Esophagus squamous epithelium (tissue), 5 donors: ENCODE data around the gene CBLB. TPM values are rescaled to one million over a fixed set of nuclear protein-coding genes. Genes with fewer than 3 reads are reported as not detected.

Source experiments
- DNase-seq: peaks from one replicate; lab custom pipeline; 2025; lab: John Stamatoyannopoulos, UW
- H3K27ac ChIP-seq, 4 donors: fragments of 200-600 bp; sonication (generic); one replicate each; pipeline ENCODE4 v1.5.1; 2016 to 2019; ENCODE audit warnings: mild to moderate bottlenecking in 1 of 4
- H3K27me3 ChIP-seq, 4 donors: fragments of 200-600 bp; sonication (generic); 1 replicate in 3 of 4; 2 replicates in 1 of 4; pipeline versions ENCODE4 v1.5.1 to v1.6.0; 2017 to 2021; ENCODE audit warnings: antibody characterized with exemption in 1 of 4
- H3K36me3 ChIP-seq, 3 donors: fragments of 200-600 bp; sonication (generic); one replicate each; pipeline ENCODE4 v1.5.1; 2016 to 2019
- H3K4me1 ChIP-seq, 3 donors: fragments of 200-600 bp; sonication (generic); one replicate each; pipeline ENCODE4 v1.5.1; 2017 to 2019
- H3K4me3 ChIP-seq, 4 donors: fragments of 200-600 bp; sonication (generic); 1 replicate in 3 of 4; 2 replicates in 1 of 4; pipeline ENCODE4 v1.5.1; 2016 to 2019; ENCODE audit warnings: mild to moderate bottlenecking in 2 of 4, moderate library complexity in 1 of 4
- H3K9me3 ChIP-seq, 3 donors: fragments of 200-600 bp; sonication (generic); one replicate each; pipeline ENCODE4 v1.5.1; 2016 to 2019
- POLR2A ChIP-seq, 4 donors: fragments of 450-650 bp; IDR thresholded peaks; one replicate each; pipeline ENCODE4 v1.6.1; 2017; ENCODE audit warnings: antibody characterized with exemption in 4 of 4, mild to moderate bottlenecking in 4 of 4, moderate library complexity in 3 of 4
- WGBS, 2 donors: methylation state at CpG; one replicate each; pipeline ENCODE4 v1.1.5; 2018; 5-methylcytosine and 5-hydroxymethylcytosine counted together
- intact Hi-C: fragments of 100-400 bp; cut with DNase I; formaldehyde crosslinking; loops from one replicate; pipeline ENCODE4 v1.15.0; 2022
- total RNA-seq, 4 donors: library from RNA; depleted of rRNA; stranded (reverse); fragments of >200 nt; gene quantifications; one replicate each; pipeline ENCODE4 v1.1.0, GENCODE V29; 2016
- TF ChIP-seq, protein P1 (sequence below), 6 experiments: fragments of 450-650 bp in 4 of 6; fragments of 200-600 bp in 2 of 6; sonication (generic) in 2 of 6; IDR thresholded peaks; one replicate each; pipeline ENCODE4 v1.5.1; 2016 to 2019; ENCODE audit warnings: antibody characterized with exemption in 6 of 6, mild to moderate bottlenecking in 4 of 6, moderate library complexity in 4 of 6
- donor health status: DM: yes; HTN: yes; CAD: no.

Gene CBLB
- total RNA-seq, 4 donors from 2014 or later = 6.7 to 29.4 (median 19.6) TPM

DNA sequence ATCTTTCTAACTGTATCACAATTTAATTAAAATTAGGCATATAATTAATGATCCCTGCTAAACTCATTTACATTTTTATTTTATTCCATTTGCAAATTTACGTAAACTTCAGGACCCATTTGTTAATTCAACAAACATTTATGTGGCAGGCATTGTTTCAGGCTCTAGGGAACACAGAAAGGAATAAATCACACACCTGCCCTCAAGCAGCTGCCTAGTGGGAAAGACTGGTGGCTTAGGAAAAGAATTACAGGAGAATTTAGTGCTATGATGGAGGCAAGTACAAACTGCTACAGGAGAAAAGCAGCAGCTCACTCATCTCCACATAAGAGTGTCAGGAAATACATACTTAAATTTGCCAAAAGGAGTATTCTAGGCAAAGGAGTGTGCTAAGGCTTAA is 11.2 kb downstream of the CBLB start:
- 80 to 93% methylated on average over 1 of the region's 1 CpG for WGBS, 2 donors
- no peak for DNase-seq
- Histone ChIP-seq H3K27me3 (no peaks in the 10 kb centered on the region), H3K4me3 (no peak overlapping the region), H3K27ac (no peak overlapping the region), H3K4me1 (peaks cover 0 to 29% (median 0%) of the 10 kb centered on the region in 3 donors), H3K9me3 (no peaks in the 10 kb centered on the region), H3K36me3 (peaks cover 0 to 59% (median 4%) of the 10 kb centered on the region in 3 donors)
- TF ChIP-seq, protein P1, sequence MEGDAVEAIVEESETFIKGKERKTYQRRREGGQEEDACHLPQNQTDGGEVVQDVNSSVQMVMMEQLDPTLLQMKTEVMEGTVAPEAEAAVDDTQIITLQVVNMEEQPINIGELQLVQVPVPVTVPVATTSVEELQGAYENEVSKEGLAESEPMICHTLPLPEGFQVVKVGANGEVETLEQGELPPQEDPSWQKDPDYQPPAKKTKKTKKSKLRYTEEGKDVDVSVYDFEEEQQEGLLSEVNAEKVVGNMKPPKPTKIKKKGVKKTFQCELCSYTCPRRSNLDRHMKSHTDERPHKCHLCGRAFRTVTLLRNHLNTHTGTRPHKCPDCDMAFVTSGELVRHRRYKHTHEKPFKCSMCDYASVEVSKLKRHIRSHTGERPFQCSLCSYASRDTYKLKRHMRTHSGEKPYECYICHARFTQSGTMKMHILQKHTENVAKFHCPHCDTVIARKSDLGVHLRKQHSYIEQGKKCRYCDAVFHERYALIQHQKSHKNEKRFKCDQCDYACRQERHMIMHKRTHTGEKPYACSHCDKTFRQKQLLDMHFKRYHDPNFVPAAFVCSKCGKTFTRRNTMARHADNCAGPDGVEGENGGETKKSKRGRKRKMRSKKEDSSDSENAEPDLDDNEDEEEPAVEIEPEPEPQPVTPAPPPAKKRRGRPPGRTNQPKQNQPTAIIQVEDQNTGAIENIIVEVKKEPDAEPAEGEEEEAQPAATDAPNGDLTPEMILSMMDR (IDR thresholded peaks at IDR 0.05) = no peak
- intact Hi-C loops = no loop called here

DNA sequence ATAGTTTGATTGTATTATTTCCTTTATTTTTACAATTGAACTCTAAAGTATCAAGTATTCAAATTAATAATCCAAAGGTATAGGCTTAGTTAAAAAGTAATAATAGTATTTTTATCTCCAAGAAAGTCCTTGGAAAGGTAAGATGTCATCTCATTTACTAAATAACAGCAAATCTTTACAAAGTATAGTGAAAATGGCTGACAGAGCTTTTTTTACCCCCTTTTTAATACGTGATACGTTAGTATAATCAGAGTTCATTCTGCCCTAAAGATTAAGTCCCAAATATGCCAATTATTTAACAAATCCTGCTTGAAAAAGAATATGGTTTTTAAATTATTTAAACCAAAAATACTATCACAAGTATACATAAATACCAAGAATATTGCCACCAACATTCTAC is 12.2 kb downstream of the CBLB start:
- no peak for DNase-seq
- Histone ChIP-seq H3K27me3 (no peaks in the 10 kb centered on the region), H3K4me1 (peaks cover 0 to 25% (median 0%) of the 10 kb centered on the region in 3 donors), H3K36me3 (peaks cover 0 to 69% (median 6%) of the 10 kb centered on the region in 3 donors), H3K9me3 (no peaks in the 10 kb centered on the region), H3K4me3 (no peak overlapping the region), H3K27ac (no peak overlapping the region)
- no peak for TF ChIP-seq POLR2A (IDR thresholded peaks at IDR 0.05)
- TF ChIP-seq, protein P1 (IDR thresholded peaks at IDR 0.05) = no peak
- intact Hi-C loops = no loop called here
- WGBS, 2 donors = 100% methylated on average over 2 of the region's 2 CpGs

DNA sequence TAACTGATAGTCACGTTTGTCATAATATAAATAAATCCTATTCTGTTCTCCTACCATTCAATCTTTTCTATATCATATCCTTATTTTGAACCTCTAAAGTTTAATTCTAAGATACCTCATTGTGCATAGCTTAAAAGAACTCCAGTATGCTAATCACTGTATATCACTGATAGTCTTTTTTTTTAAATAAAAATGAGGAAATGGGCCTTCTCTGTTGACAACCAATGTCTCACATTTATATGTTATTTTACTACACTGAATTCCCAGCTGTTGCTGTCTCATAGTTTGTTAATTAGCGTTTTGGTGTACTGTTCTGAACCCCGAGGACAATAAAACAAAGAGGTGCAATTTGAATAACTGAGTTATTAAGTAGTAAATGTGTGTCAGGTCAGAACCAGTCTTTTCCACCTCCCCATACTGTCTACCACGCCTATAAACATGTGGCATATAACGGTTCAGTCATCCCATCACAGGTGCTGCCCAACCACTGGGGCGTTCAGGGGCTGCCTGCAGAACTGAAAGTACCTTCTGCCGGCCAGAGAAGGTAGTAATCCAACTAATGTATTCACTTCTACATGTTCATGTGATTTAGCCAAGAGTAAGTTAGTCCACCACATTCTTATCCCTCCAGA is 14.9 kb downstream of the CBLB start:
- DNase-seq = no peak
- Histone ChIP-seq H3K36me3 (peaks cover 0 to 63% (median 6%) of the 10 kb centered on the region in 3 donors), H3K4me3 (no peak overlapping the region), H3K9me3 (no peaks in the 10 kb centered on the region), H3K27me3 (no peaks in the 10 kb centered on the region), H3K27ac (no peak overlapping the region), H3K4me1 (peaks cover 0 to 10% (median 0%) of the 10 kb centered on the region in 3 donors)
- 80 to 89% methylated on average over 7 of the region's 7 CpGs for WGBS, 2 donors
- TF ChIP-seq, protein P1 (IDR thresholded peaks at IDR 0.05) = no peak
- no peak for TF ChIP-seq POLR2A (IDR thresholded peaks at IDR 0.05)
- intact Hi-C loops = no loop called here

DNA sequence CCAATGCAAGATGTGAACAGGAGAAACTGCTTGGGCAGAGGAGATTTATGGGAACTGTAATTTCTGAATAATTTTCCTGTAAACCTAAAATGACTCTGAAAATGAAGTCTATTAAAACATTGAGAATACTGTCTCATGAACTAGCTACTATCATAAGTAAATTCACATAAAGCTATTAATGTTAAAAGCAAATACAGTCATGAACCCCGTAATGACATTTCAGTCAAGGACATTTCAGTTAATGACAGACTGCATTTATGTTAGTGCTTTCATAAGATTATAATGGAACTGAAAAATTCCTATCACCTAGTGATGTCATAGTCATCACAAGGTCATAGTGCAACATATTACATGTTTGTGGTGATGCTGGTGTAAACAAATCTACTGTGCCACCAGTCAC is 17.2 kb downstream of the CBLB start:
- H3K27me3 ChIP-seq = no peaks in the 10 kb centered on the region
- H3K36me3 ChIP-seq = peaks cover 0 to 49% (median 6%) of the 10 kb centered on the region in 3 donors
- intact Hi-C loops = no loop called here
- TF ChIP-seq POLR2A (IDR thresholded peaks at IDR 0.05) = no peak
- TF ChIP-seq, protein P1 (IDR thresholded peaks at IDR 0.05) = no peak
- H3K27ac ChIP-seq = no peak overlapping the region
- DNase-seq = no peak
- no peak overlapping the region for H3K4me3 ChIP-seq
- H3K4me1 ChIP-seq = peaks cover 0 to 16% (median 8%) of the 10 kb centered on the region in 3 donors
- H3K9me3 ChIP-seq = no peaks in the 10 kb centered on the region
- 89 to 96% methylated on average over 1 of the region's 1 CpG for WGBS, 2 donors

DNA sequence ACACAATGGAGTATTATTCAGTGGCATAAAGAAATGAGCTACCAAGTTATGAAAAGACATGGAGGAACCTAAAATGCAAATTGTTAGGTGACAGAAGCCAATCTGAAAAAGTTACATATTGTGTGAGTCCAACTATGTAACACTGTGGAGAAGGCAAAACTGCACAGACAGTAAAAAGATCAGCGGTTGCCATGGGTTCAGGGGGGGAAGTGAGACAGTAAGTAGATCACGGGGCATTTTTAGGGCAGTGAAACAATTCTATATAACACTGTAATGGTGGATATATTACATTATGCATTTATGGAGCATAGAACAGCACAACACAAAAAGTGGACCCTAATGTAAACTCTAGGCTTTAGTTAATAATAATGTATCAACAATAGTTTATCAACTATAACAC is 17.6 kb downstream of the CBLB start:
- intact Hi-C loops = no loop called here
- WGBS, 2 donors = 86 to 87% methylated on average over 2 of the region's 2 CpGs

More for the DNA sequence above, 17.6 kb downstream of the CBLB start:
- Histone ChIP-seq H3K4me1 (peaks cover 0 to 20% (median 10%) of the 10 kb centered on the region in 3 donors), H3K4me3 (no peak overlapping the region), H3K9me3 (no peaks in the 10 kb centered on the region), H3K36me3 (peaks cover 0 to 49% (median 6%) of the 10 kb centered on the region in 3 donors), H3K27me3 (no peaks in the 10 kb centered on the region), H3K27ac (no peak overlapping the region)
- no peak for DNase-seq
- TF ChIP-seq, protein P1 (IDR thresholded peaks at IDR 0.05) = no peak
- TF ChIP-seq POLR2A (IDR thresholded peaks at IDR 0.05) = no peak
